CD4-positive, alpha-beta T cell treated with Interleukin-17A for 4 hours (primary cell): Measurements from ENCODE around the gene PLEKHA5.
"Not testable (repeated sequence)": the region's sequence is repeated elsewhere in the genome, so short reads cannot be mapped to it uniquely, and the experiment has no call there.

Source experiments
- DNase-seq: peaks from one replicate; pipeline ENCODE4 v3.0.0-alpha.2; 2020; ENCODE audit warnings: mixed read lengths

The PLEKHA5 gene

GRCh38 chr12:19411234-19412204 lies 282.0 kb downstream of the PLEKHA5 start:
- DNase-seq: no peak

DNA sequence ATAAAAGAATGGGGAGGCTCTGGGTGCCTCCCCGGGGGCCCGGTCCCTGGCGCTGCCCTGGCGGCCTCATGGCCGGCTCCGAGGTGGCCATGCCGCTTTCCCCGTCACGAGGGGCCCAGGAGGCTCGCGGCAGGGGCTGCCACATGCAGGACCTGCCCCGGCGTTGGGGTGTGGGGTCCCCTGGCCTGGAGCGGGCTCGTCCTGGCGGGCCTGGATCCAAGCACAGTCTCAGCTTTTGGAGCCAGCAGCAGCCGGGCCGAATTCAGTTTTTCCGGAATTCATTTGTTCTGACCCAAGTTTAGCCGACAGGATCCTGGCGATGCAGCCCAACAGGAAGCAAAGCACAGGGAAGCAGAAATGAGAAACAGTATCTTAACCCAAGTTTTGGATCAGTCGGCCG lies 283.3 kb downstream of the PLEKHA5 start:
- DNase-seq: no peak

GRCh38 chr12:19413582-19413981 lies 284.0 kb downstream of the PLEKHA5 start:
- not testable (repeated sequence) for DNase-seq

DNA sequence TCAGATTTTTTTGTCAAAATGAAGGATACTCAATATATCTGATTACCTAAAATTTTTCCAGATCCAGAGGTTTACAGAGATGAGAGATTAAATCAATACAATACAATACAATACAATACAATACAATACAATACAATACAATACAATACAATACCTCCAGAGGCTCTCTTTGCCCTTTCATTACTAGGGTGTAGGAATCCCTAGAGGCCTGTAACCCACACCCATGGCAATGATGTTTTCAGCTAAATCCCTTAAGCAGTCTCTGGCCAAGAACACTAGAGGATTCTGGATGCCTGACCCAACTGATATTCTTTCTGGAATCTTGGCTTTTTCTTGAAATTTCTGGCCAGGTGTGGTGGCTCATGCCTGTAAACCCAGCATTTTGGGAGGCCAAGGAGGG lies 286.0 kb downstream of the PLEKHA5 start:
- DNase-seq: no peak

DNA sequence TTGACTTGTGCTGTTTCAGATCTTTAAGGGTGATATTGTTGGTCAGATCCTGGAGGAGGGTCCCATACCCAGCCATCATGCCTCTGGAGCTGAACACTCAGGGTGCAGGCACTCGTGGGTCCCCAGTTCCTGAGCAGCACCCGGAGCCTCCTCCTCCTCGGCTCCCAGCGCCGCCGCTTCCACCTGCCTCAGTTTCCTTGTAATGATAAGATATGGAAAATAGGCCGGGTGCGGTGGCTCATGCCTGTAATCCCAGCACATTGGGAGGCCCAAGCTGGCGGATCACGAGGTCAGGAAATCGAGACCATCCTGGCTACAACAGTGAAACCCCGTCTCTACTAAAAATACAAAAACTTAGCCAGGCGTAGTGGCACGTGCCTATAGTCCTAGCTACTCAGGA lies 289.6 kb downstream of the PLEKHA5 start:
- DNase-seq: no peak

DNA sequence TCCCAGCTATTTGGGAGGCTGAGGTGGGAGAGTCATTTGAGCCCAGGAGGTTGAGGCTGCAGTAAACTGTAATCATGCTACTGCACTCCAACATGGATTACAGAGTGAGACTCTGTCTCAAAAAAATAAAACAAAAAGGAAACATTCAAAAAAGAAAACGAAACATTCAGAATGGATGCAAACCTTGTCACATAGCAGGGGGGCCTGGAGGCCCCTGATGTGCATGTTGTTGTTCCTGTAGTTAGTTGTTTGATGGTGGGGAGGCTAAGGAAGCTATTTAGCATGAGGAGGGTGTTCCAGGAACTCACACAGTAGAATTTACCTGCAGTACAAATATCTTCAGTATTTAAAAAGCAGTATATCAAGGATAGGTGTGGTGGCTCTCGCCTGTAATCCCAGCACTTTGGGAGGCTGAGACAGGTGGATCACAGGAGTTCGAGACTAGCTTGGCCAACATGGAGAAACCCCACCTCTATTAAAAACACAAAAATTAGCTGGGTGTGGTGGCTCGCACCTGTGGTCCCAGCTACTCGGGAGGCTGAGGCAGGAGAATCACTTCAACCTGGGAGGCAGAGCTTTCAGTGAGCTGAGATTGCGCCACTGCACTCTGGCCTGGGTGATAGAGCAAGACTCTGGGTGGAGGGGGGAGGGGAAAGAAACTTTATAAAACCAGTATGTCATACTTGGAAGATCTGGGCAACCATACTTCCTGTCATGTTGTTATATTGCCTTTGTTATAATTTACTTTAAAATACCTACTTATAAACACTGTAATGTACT lies 292.2 kb downstream of the PLEKHA5 start:
- no peak for DNase-seq

- DNase-seq: no peak
These were observed 293.8 kb downstream of the PLEKHA5 start for GRCh38 chr12:19423166-19423930.
